Uterus (tissue), 2 donors: ENCODE data around the gene SMARCA2.

ENCODE experiments used
- CTCF ChIP-seq, 4 experiments: fragments of 200-600 bp in 2 of 4; fragments of 450-650 bp in 2 of 4; sonication (generic) in 2 of 4; IDR thresholded peaks; one replicate each; pipeline ENCODE4 v1.5.1; 2016 to 2019; ENCODE audit warnings: antibody characterized with exemption in 4 of 4, mild to moderate bottlenecking in 2 of 4, moderate library complexity in 1 of 4
- POLR2A ChIP-seq, 2 donors: fragments of 450-650 bp; IDR thresholded peaks; one replicate each; pipeline ENCODE4 v1.6.1; 2016; ENCODE audit warnings: antibody characterized with exemption in 2 of 2, mild to moderate bottlenecking in 1 of 2, moderate library complexity in 1 of 2

- TF ChIP-seq CTCF (IDR thresholded peaks at IDR 0.05) (no peak), POLR2A (IDR thresholded peaks at IDR 0.05) (no peak)
Measured at GRCh38 chr9:2040828-2041227, 25.7 kb downstream of the SMARCA2 start.
